GM21825 (cell line): ENCODE measurements around the gene SLC4A5.
"Not testable (repeated sequence)": the region's sequence is repeated elsewhere in the genome, so short reads cannot be mapped to it uniquely, and the experiment has no call there.

Experiments used
- ATAC-seq: cut with Tn5 transposase; IDR thresholded peaks from one replicate; pipeline ENCODE4 v1.9.1; 2021; ENCODE audit warnings: mild to moderate bottlenecking, moderate library complexity; ENCODE audit not compliant: unreplicated experiment

SLC4A5 gene

DNA sequence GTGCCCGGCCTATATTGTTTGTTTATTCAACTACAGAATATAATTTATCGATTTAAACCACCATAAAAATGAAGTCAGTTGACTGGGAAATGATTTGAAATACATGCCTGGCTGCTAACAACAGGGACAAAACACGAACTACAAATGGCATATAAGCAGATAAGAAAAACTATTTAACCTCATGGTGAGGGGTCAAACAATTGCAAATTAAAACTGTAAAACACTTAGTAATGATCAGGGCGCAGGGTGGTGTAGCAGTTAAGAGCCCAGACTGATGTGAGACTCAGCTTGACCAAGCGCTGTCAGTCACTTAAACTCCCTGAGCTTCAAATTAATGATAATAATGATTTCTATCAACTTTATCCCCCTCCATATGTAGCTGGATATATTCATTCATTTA is 138.1 kb downstream of the SLC4A5 start:
- no peak for ATAC-seq

- no peak for ATAC-seq
These were observed 138.8 kb downstream of the SLC4A5 start for GRCh38 chr2:74204436-74204835.

GRCh38 chr2:74201596-74201995 is 141.6 kb downstream of the SLC4A5 start:
- no peak for ATAC-seq

- ATAC-seq: no peak
These were observed 142.0 kb downstream of the SLC4A5 start for GRCh38 chr2:74201196-74201595.

GRCh38 chr2:74199871-74200305 is 143.3 kb downstream of the SLC4A5 start:
- no peak for ATAC-seq

GRCh38 chr2:74199275-74199701 is 143.9 kb downstream of the SLC4A5 start:
- ATAC-seq: no peak

DNA sequence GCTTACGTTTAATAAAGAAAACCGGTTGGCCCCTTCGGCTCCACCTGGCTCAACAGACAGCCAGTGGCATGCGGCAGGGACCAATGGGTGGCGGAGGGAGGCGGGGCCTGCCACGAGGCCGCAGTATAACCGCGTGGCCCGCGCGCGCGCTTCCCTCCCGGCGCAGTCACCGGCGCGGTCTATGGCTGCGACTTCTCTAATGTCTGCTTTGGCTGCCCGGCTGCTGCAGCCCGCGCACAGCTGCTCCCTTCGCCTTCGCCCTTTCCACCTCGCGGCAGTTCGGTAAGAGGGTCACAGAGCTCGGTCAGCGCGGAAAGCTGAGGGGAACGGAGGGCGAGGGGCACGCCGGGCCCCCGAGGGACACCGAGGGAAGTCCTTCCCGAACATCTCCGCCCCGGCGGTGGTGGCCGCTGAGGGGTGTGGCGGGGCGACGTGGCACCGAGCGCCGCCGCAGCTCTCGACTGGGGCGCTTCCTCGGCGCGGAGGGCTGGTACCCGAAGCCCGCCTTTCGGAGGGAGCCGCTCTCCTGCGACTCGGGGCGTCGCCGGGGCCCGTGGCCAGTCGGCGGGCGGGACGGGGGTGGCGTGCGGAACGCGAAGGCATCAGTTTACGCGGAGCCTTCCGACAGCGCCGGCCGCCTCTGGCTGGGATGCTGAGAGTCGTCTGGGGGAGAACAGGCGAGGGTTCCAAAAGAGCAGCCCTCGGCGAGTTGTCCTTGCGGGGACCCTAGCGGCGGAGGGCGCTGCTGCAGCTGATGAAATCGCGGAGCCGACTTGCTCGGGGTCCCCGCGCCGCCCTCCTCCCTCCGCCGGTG is 144.5 kb downstream of the SLC4A5 start, which contains the start of gene MTHFD2:
MTHFD2 (plus strand) TSS at position 155 of the 814 bp plus-strand sequence; CDS start at position 182, 27 bp downstream.
- peak; percentile 83 for ATAC-seq

DNA sequence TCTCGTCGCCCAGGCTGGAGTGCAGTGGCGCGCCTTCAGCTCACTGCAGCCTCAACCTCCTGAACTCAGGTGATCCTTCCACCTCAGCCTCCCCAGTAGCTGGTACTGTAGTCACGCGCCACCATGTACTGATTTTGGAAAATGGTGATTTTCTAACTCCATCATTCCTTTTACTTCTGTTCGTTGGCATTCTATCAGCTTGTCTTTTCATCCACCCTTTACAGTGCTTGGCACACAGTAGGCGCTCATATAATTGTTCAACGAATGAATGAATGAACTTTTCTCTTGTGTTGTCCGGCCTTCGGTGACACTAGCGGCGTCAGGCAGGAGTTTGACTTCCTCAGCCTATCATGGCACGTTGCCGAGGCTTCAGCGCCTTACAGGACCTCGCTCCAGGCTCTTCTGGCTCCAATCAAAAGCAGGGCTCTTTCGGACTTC is 145.2 kb downstream of the SLC4A5 start:
- no peak for ATAC-seq

DNA sequence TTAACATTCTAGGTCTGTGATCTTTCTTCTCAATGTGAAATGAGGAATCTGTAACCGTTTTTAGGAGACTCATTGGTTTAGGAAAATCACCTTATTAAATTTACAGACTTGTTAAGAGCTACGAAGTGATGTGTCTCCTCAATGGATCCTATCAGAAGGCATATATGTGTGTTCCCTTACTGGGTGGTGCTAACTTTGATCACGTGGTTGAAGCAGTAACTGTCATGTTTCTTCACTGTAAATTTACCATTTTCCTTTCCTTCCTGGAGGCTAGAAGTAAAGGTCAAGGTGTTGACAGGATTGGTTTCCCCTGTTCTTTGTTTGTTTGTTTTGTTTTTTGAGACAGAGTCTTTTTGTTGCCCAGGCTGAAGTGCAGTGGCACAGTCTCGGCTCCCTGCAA is 146.2 kb downstream of the SLC4A5 start:
- no peak for ATAC-seq

GRCh38 chr2:74194799-74195198 is 148.4 kb downstream of the SLC4A5 start:
- no peak for ATAC-seq

- ATAC-seq: no peak
These were observed 151.4 kb downstream of the SLC4A5 start for GRCh38 chr2:74191596-74192380.

- no peak for ATAC-seq
These were observed 154.5 kb downstream of the SLC4A5 start for GRCh38 chr2:74188696-74189095.

DNA sequence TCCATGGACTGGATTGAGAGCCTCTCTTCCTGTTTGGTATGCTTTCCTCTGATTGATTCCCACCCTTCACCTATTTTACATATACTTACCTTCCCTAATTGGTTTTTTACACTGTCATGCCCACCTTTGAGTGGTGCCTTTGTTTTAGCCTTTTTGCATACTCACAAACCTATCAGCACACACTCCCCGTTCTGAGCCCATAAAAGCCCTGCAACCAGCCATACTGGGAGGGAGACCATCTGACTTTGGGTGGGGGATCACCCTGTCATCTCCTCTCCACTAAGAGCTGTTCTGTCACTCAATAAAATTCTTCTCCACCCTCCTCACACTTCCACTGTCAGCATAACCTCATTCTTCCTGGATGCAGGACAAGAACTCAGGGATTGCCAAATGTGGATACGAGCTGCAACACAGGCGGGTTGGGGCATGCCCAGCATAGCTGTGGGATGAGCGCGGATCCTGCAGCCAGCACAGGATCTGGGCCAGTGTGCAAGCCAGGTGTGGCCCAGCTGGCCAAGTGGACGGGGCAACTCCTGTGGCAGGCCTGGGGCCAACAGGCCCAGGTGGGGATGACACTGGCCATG is 155.1 kb downstream of the SLC4A5 start:
- no peak for ATAC-seq

GRCh38 chr2:74186706-74187105 is 156.5 kb downstream of the SLC4A5 start:
- not testable (repeated sequence) for ATAC-seq

DNA sequence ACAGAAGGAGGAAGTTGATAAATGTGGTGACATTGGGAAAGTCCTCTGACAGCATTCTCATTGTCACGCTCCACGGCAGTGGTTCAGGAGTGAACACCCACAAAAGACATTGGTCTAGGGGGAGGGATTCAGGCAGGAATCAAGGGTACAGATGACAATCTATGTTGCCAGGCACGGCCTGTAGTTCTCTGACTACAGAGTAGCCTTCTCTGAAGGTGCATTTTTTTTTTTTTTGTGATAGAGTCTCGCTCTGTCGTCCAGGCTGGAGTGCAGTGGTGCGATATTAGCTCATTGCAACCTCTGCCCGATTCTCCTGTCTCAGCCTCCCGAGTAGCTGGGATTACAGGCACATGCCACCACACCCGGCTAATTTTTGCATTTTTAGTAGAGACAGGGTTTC is 157.2 kb downstream of the SLC4A5 start:
- peak; percentile 55 for ATAC-seq

DNA sequence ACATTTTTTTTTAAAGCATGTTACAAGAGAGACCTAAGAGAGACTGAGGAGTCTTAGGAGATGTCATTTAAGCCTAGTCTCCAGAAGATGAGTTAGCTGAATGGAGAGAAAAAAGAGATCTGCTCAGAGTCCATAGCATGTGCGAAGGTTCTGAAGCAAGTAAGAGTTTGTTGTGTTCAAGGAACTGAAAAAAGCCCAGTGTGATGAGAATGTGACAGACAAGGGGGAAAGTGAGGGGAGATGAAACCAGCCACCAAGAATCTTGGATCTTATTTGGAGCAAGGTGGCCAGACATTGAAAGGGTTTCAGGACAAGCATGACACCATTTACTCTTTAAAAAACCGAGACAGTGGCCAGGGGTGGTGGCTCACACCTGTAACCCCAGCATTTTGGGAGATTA is 159.3 kb downstream of the SLC4A5 start:
- ATAC-seq: no peak

- ATAC-seq: peak; percentile 35
These were observed 161.5 kb downstream of the SLC4A5 start for GRCh38 chr2:74181739-74182138.

- peak; percentile 2 for ATAC-seq
These were observed 164.0 kb downstream of the SLC4A5 start for GRCh38 chr2:74179063-74179865.

DNA sequence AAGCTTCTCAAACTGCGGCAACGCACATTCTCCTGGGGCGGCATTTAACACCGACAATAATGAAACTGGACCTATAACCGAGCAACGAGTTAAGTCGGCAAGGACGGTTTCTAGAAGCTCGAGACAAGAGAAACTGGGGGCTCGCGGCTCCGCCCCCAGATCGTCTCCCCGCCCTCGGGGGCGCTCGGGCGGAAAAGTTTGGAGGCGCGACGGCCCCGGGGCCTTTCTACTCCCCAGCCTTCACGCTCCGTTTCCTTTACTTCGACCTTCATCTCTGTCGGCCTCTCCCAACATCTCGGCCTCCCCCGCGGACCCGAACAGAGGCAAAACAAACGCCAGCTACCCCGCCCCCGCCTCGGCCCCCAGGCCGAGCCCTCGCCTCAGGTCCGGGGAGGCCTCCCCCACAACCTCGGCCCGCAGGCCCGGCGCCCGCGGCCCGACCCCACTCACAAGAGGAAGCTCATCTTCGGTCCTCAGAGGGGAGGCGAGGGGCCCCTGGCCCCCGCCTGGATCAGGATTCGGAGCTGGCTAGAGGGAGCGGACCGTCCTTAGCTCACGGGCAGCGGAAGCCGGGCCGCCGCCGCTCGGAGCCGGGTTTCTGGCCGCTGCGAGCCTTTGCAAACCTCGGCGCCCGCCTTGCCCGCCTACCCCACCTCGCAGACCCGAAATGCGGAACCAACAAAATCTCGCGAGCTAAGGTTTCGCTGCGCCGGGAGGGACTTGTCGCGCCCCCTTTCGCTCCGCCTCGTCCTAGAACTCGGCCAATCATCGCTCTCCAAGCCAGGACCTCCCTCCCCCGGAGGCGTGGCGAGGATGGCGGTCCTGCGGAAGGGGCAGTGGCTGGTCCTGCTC is 164.8 kb downstream of the SLC4A5 start, which contains the start of gene MOB1A:
MOB1A (minus strand) TSS at position 669 of the 852 bp plus-strand sequence; CDS start at position 464, 205 bp downstream.
- peak; percentile 80 for ATAC-seq

GRCh38 chr2:74177696-74178095 is 165.5 kb downstream of the SLC4A5 start:
- no peak for ATAC-seq
